Kidney epithelial cell (primary cell): Measurements from ENCODE around the gene CMSS1. TPM values are rescaled to one million over a fixed set of nuclear protein-coding genes. Genes with fewer than 3 reads are reported as not detected.
A peak's percentile ranks its signal among the peaks of the same experiment; 100 is the strongest.

ENCODE experiments used
- DNase-seq: peaks from one replicate; pipeline ENCODE4 v3.0.0-alpha.2; 2010; ENCODE audit warnings: low read depth
- H3K27me3 ChIP-seq: 2 replicates; pipeline ENCODE4 v1.6.0; 2011; ENCODE audit warnings: low read length; ENCODE audit not compliant: control insufficient read depth, insufficient read depth
- H3K36me3 ChIP-seq: 2 replicates; pipeline ENCODE4 v1.5.1; 2011; ENCODE audit warnings: low read length; ENCODE audit not compliant: control insufficient read depth, insufficient read depth
- H3K4me3 ChIP-seq: 2 replicates; pipeline ENCODE4 v1.5.1; 2011; ENCODE audit warnings: low read depth, mild to moderate bottlenecking, control low read depth, low read length
- total RNA-seq: library from RNA; depleted of rRNA; stranded (reverse); fragments of >200 nt; gene quantifications from 2 replicates; pipeline ENCODE4 v1.2.3, GENCODE V29; 2015
- TF ChIP-seq, protein P1 (sequence below): IDR thresholded peaks from 2 replicates; pipeline ENCODE4 v1.5.1; 2011; ENCODE audit warnings: mild to moderate bottlenecking, moderate library complexity, low read length, control low read depth, inconsistent platforms; ENCODE audit not compliant: insufficient read depth, poor library complexity, severe bottlenecking

The CMSS1 gene
- total RNA-seq, 1 donor from 2014 or later = 36.9 TPM

- peak; percentile 14 for DNase-seq
- H3K4me3 ChIP-seq = no peak overlapping the region
- TF ChIP-seq, protein P1, sequence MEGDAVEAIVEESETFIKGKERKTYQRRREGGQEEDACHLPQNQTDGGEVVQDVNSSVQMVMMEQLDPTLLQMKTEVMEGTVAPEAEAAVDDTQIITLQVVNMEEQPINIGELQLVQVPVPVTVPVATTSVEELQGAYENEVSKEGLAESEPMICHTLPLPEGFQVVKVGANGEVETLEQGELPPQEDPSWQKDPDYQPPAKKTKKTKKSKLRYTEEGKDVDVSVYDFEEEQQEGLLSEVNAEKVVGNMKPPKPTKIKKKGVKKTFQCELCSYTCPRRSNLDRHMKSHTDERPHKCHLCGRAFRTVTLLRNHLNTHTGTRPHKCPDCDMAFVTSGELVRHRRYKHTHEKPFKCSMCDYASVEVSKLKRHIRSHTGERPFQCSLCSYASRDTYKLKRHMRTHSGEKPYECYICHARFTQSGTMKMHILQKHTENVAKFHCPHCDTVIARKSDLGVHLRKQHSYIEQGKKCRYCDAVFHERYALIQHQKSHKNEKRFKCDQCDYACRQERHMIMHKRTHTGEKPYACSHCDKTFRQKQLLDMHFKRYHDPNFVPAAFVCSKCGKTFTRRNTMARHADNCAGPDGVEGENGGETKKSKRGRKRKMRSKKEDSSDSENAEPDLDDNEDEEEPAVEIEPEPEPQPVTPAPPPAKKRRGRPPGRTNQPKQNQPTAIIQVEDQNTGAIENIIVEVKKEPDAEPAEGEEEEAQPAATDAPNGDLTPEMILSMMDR = no peak
- no peaks in the 10 kb centered on the region for H3K36me3 ChIP-seq
- H3K27me3 ChIP-seq = no peaks in the 10 kb centered on the region
Observed at GRCh38 chr3:99825004-99825640, 7.5 kb downstream of the CMSS1 start.

DNA sequence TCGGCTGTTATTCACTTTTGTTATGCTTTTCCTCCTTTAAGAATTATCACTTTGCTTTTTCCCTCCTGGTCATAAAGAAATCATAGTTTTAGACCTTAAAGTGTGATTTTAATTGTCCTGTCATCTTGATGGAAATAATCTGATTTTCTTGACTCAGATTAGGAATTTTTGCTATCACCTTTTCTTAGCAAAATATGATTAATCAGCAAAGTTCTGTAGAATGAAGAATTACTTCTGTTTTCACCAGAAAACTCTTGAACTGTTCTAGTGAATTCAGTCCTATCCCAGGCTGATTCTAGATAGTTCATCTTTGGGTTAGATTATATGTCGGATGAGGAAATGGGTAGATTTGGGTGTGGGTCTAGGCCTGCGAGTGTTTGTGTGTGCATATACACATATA, 12.2 kb downstream of the CMSS1 start:
- H3K27me3 ChIP-seq = no peaks in the 10 kb centered on the region
- H3K36me3 ChIP-seq = no peaks in the 10 kb centered on the region
- TF ChIP-seq, protein P1 = no peak
- H3K4me3 ChIP-seq = no peak overlapping the region
- DNase-seq = no peak

GRCh38 chr3:99833617-99834205, 16.0 kb downstream of the CMSS1 start:
- DNase-seq = no peak
- H3K4me3 ChIP-seq = no peak overlapping the region
- H3K27me3 ChIP-seq = no peaks in the 10 kb centered on the region
- TF ChIP-seq, protein P1 = no peak
- no peaks in the 10 kb centered on the region for H3K36me3 ChIP-seq

DNA sequence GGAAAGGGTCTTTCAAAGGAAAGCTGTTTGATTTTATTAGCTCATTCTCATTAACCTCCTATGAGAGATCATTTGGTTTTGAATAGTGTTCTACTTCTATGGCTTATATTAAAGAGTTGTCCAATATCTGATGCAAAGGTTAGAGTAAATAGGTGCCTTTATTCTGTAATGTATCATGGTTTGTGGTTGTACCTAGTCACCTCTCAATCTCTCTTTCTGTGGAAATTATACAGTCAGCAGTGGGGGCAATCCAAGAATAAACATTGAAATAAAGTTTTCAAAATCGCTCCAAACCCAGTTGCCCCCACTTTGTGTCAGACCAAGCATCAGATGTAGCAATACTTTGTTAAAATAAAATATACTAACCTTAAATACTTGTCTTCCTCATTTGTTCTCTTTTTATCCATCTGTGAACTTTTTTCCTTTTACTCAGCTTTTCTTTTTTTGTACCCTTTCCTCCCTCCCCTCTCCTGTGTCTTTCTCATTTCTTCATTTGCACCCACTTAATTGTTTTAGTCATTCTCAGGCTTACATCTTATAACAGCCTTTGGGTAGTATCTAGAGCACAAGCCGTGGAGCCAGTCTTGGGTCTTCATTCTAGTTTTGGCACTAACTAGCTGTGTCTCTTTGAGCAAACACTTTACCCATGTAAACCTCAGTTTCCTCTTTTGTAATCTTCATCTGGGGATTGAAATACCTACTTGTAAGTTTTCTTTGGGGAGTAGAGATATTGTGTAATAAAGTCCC, 16.7 kb downstream of the CMSS1 start:
- Histone ChIP-seq H3K36me3 (no peaks in the 10 kb centered on the region), H3K4me3 (no peak overlapping the region), H3K27me3 (no peaks in the 10 kb centered on the region)
- no peak for DNase-seq
- TF ChIP-seq, protein P1 = no peak

- DNase-seq = no peak
- no peaks in the 10 kb centered on the region for H3K36me3 ChIP-seq
- H3K4me3 ChIP-seq = no peak overlapping the region
- TF ChIP-seq, protein P1 = no peak
- H3K27me3 ChIP-seq = no peaks in the 10 kb centered on the region
Observed at GRCh38 chr3:99836681-99837080, 19.0 kb downstream of the CMSS1 start.
